ENCODE data around the gene NOXO1. TPM values are rescaled to one million over a fixed set of nuclear protein-coding genes. Genes with fewer than 3 reads are reported as not detected.
"Not testable (repeated sequence)": the region's sequence is repeated elsewhere in the genome, so short reads cannot be mapped to it uniquely, and the experiment has no call there.

NOXO1 gene
- total RNA-seq, 1 donor from 2014 or later, result 0.96 TPM

GRCh38 chr16:1942047-1942809 lies 39.0 kb downstream of the NOXO1 start:
- peaks cover 2% of the 10 kb centered on the region for H3K27me3 ChIP-seq (ENCODE audit: control insufficient read depth, insufficient read depth, low read length)
- H3K36me3 ChIP-seq (ENCODE audit: control insufficient read depth, insufficient read depth, low read length), result peaks cover 2% of the 10 kb centered on the region
- TF ChIP-seq CTCF (IDR thresholded peaks at IDR 0.05; ENCODE audit: insufficient read depth, low read length, poor library complexity, severe bottlenecking), result no peak
- H3K4me3 ChIP-seq (ENCODE audit: low read depth, low read length), result peak overlapping the region; percentile 76
- no peak for DNase-seq (ENCODE audit: low read depth)

DNA sequence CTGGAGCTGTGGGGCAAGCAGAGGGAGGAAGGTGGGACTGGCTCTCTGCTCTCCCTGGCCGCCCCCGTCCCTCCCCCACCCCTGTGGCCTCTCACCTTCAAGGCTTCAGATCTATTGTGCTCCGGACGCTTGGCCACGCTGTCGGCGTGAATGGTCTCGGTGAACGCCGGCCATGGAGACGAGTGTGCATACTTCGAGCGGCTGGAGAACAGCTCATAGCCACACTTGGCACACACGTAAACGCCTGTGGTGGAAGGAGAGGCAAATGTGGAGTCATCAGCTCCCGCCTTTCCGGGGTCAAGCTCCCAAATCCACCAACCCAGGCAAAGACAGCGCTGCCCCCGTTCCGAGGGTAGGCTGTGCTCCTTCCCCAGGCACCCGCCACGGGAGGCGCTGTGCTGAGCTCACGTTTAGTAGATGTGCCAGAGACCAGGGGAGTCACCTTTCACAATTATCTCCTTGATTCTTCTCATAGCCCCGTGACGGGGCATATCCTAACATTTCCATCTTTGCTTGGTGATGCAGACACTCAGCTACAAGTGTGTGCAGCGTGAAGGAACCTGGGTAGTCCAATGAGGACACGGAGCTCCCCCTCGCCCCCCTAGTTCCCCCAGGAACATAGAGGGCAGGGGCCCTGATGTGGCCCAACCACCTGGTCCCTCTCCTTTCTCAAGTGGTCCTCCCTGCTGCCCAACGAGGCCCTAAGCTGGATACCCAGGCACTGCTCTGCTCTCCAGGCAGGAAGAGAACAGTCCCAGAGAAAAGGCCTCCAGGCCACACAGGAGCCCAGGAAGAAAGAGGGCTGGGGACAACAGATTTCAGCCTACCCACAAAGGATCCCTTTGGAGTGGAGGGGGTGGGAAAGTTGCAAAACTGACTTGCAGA lies 39.9 kb downstream of the NOXO1 start:
- Histone ChIP-seq H3K4me3 (ENCODE audit: low read depth, low read length) (no peak overlapping the region), H3K27me3 (ENCODE audit: control insufficient read depth, insufficient read depth, low read length) (no peaks in the 10 kb centered on the region), H3K36me3 (ENCODE audit: control insufficient read depth, insufficient read depth, low read length) (peaks cover 2% of the 10 kb centered on the region)
- no peak for DNase-seq (ENCODE audit: low read depth)
- TF ChIP-seq CTCF (IDR thresholded peaks at IDR 0.05; ENCODE audit: insufficient read depth, low read length, poor library complexity, severe bottlenecking), result peak; percentile 32

- peaks cover 2% of the 10 kb centered on the region for H3K36me3 ChIP-seq (ENCODE audit: control insufficient read depth, insufficient read depth, low read length)
- TF ChIP-seq CTCF (IDR thresholded peaks at IDR 0.05; ENCODE audit: insufficient read depth, low read length, poor library complexity, severe bottlenecking), result no peak
These were observed 40.8 kb downstream of the NOXO1 start for GRCh38 chr16:1940273-1941161.

DNA sequence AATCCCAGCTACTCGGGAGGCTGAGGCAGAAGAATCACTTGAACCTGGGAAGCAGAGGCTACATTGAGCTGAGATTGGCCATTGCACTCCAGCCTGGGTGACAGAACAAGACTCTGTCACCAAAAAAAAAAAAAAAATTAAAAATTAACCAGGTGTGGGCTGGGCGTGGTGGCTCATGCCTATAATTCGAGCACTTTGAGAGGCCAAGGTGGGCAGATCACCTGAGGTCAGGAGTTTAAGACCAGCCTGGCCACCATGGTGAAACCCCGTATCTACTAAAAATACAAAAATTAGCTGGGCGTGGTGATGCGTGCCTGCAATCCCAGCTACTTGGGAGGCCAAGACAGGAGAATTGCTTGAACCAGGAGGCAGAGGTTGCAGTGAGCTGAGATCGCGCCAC lies 41.4 kb downstream of the NOXO1 start:
- H3K4me3 ChIP-seq (ENCODE audit: low read depth, low read length); DNase-seq (ENCODE audit: low read depth): not testable (repeated sequence)

More at GRCh38 chr16:1940273-1941161, 40.8 kb downstream of the NOXO1 start:
- no peak for DNase-seq (ENCODE audit: low read depth)
- no peak overlapping the region for H3K4me3 ChIP-seq (ENCODE audit: low read depth, low read length)
- no peaks in the 10 kb centered on the region for H3K27me3 ChIP-seq (ENCODE audit: control insufficient read depth, insufficient read depth, low read length)

GRCh38 chr16:1938910-1939309 lies 42.4 kb downstream of the NOXO1 start:
- no peak for DNase-seq (ENCODE audit: low read depth)
- Histone ChIP-seq H3K4me3 (ENCODE audit: low read depth, low read length) (no peak overlapping the region), H3K36me3 (ENCODE audit: control insufficient read depth, insufficient read depth, low read length) (peaks cover 2% of the 10 kb centered on the region), H3K27me3 (ENCODE audit: control insufficient read depth, insufficient read depth, low read length) (no peaks in the 10 kb centered on the region)
- no peak for TF ChIP-seq CTCF (IDR thresholded peaks at IDR 0.05; ENCODE audit: insufficient read depth, low read length, poor library complexity, severe bottlenecking)

More for the DNA sequence above, 41.4 kb downstream of the NOXO1 start:
- not testable (repeated sequence) for H3K27me3 ChIP-seq (ENCODE audit: control insufficient read depth, insufficient read depth, low read length); H3K36me3 ChIP-seq (ENCODE audit: control insufficient read depth, insufficient read depth, low read length)

Measured in kidney epithelial cell (primary cell).